HG02970 (cell line): ENCODE measurements around the gene TOP2A.
"Not testable (repeated sequence)": the region's sequence is repeated elsewhere in the genome, so short reads cannot be mapped to it uniquely, and the experiment has no call there.

ENCODE experiments used
- ATAC-seq: cut with Tn5 transposase; IDR thresholded peaks from one replicate; pipeline ENCODE4 v1.9.1; 2021; ENCODE audit warnings: mild to moderate bottlenecking, moderate library complexity, moderate number of reproducible peaks; ENCODE audit not compliant: unreplicated experiment, low FRiP score

TOP2A gene

GRCh38 chr17:40431231-40431602 is 13.5 kb upstream of the TOP2A start:
- ATAC-seq = no peak

- no peak for ATAC-seq
Measured at GRCh38 chr17:40430272-40431230, 12.9 kb upstream of the TOP2A start.

GRCh38 chr17:40427002-40427491 is 9.4 kb upstream of the TOP2A start:
- ATAC-seq = no peak

- no peak for ATAC-seq
Measured at GRCh38 chr17:40425741-40426140, 8.0 kb upstream of the TOP2A start.

GRCh38 chr17:40422990-40423633 is 5.4 kb upstream of the TOP2A start:
- ATAC-seq = no peak

DNA sequence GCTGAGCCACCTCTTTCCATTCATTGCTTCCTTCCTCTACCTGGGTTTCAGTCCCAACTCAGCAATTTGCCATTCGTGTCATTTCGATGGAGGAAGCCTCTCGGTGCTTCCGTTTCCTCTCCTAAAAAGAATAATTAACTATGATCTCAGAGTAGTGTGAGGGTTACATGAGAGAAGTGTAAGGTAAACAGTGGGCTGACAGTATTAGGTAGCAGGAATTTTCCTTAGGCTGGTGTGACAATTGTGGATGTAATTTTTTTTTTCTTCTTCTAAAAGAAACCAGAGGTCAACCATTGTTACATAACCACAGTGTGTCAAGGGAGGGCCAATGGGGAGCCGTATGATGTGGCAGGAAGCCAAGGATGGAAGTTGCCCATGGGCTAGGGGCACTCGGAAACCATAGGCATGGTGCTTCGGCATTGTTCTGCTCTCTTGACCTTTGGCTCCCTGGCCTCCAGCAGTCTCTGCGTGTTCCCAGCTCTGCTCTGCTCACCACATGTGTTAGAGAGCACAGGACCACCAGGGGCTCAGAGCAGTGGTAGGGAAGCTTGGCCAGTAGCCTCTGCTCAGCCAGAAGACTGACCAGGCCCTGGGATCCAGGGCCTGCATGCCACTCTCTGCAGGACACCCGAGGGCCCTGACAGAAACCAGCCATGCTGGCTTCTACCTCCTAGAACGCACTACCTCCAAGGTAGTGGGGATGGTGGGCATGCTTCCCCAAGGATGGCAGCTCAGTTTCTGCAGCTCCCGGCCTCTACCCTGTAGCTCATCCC is 2.0 kb upstream of the TOP2A start:
- ATAC-seq = no peak

GRCh38 chr17:40418428-40418706 is 671 bp upstream of the TOP2A start:
- ATAC-seq = no peak

DNA sequence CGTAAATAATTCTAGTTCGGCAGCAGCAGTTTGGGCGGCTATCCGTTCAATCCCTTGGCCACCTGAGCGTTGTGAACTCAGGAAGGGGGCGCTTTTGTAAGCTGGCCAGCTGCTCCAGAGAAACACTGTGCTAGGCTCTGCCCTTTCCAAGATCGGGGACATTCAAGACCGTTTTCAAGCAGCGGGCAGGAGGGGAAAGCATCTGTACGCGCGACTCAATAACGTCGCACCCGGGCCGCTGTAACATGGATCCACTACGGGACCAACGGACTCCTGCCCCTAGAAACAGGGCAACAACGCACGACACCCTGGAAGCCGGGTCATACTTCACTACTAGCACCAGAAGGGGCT is 463 bp downstream of the TOP2A start:
- ATAC-seq = peak; percentile 6

DNA sequence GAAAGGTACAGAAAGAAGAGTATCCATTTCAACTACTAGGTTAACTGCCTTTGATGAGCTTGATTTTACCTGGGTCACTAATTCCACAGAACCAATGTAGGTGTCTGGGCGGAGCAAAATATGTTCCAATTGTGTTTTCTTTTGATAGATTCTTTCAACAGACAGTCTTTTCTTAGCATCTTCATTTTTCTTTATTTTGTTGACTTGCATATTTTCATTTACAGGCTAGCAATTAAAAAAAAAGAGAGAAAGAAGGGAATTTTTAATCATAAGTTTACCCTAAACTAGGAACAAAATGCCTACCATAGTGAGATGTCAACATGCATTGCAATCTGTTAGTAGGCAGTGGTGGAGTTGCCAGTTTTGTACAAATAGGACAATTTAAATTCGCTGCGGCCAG is 1.0 kb downstream of the TOP2A start:
- no peak for ATAC-seq

- ATAC-seq = no peak
Measured at GRCh38 chr17:40415390-40415789, 2.3 kb downstream of the TOP2A start.

- ATAC-seq = not testable (repeated sequence)
Measured at GRCh38 chr17:40414312-40414711, 3.4 kb downstream of the TOP2A start.

DNA sequence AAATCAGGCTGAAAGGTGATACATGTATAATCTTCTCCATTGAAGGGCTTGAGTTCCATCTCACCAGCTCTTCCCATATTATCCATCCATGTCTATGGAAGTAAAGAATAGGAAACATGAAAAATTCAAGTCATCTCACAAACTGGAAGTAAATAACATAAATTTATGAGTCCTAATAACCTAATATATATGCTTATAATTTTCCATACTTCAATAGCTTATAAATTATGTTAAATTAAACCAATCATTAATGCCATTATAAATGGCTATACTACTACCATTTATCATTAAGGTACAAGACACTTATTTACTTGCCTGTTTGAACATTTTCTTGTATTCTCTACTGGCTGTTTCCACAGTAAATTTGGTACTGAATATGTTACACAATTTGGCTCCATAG is 4.8 kb downstream of the TOP2A start:
- no peak for ATAC-seq

DNA sequence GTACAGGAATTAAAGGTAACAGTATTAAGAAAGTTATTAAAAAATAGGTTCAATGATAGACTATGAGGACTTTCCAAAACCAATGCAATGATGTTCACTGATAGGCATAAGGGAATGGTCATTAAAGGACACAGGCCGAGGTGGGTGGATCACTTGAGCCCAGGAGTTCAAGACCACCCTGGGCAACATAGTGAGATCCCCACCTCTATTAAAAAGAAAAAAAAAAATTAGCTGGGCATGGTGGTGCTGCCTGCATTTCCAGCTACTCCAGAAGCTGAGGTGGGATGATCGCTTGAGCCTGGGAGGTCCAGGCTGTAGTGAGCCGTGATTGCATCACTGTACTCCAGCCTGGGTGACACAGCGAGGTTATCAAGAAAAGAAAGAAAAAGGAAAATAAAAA is 5.9 kb downstream of the TOP2A start:
- ATAC-seq = no peak

GRCh38 chr17:40410082-40410481 is 7.6 kb downstream of the TOP2A start:
- ATAC-seq = no peak

DNA sequence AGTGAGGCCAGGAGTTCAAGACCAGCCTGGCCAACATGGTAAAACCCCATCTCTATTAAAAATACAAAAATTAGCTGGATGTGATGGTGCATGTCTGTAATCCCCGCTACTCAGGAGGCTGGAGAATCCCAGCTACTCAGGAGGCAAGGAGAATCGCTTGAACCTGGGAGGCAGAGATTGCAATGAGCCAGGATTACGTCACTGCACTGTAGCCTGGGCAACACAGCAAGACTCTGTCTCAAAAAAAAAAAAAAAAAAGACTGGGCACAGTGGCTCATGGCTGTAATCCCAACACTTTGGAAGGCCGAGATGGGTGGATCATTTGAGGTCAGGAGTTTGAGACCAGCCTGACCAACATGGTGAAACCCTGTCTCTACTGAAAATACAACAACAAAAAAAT is 8.2 kb downstream of the TOP2A start:
- ATAC-seq = not testable (repeated sequence)

DNA sequence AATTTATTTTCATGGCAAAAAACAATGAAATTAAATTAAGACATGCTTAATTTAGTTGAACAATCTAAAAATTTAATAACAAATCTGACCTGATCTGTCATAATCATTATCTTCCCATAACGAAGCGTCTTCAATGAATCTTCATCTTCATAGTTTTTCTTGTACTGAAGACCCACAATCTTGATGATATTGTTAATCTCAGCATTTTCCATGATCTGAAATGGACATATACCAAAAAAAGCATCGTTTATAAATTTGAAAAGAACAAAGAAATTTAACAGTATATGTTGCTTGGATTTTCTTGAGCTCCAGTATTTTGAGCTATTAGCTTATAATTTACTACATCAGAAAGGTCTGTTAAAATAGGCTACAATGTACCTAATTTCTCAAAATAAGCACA is 10.2 kb downstream of the TOP2A start:
- no peak for ATAC-seq

DNA sequence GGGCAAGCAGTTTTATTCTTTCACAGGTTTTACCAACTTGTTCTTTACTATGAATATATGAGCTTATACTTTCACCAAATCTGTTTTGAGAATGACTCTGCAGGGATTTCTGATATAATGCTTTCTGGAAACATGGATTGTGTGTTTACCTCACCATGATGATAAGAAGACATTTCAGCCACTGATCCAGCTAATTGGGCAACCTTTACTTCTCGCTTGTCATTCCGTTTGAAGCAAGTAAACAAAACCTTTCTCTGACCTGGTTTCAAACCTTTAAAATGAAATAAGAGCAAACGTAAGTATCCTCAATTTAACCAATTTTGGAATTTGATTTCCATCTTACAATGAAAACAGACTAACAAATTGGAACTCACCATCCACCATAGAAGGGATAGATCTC is 13.7 kb downstream of the TOP2A start:
- ATAC-seq = no peak

DNA sequence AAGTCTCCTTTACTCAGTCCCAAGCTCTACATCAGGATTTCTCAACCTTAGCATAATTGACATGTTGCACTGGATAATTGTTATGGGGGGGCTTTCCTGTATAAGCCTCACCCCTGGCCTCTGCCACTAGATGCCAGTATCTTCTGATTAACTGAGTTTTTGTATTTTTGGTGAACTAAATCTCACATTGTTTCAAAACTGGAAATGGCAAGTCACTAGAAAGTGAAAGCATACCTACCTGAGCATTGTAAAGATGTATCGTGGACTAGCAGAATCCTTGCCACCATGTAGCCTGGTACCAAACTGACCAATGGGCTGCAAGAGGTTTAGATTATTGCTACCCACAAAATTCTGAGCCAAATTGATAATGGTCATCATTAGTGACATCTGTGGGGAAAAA is 15.0 kb downstream of the TOP2A start:
- no peak for ATAC-seq

DNA sequence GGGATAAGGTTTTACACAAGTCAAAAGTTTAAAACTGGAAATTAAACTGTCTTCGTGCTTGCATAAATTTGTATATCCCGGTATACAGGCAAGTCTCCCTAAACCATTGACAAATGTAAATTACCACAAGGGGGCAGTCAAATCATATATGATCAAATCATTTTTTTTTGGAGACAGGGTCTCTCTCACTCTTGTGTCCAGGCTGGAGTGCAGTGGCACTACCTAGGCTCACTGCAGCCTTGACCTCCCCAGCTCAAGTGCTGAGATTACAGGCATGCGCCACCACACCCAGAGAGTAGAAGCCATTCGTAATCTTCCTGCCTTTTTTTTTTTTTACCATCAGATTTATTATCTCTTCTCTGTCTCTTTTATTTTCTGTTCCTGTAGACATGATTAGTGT is 18.5 kb downstream of the TOP2A start:
- no peak for ATAC-seq

- ATAC-seq = not testable (repeated sequence)
Measured at GRCh38 chr17:40386555-40386954, 31.1 kb downstream of the TOP2A start.

DNA sequence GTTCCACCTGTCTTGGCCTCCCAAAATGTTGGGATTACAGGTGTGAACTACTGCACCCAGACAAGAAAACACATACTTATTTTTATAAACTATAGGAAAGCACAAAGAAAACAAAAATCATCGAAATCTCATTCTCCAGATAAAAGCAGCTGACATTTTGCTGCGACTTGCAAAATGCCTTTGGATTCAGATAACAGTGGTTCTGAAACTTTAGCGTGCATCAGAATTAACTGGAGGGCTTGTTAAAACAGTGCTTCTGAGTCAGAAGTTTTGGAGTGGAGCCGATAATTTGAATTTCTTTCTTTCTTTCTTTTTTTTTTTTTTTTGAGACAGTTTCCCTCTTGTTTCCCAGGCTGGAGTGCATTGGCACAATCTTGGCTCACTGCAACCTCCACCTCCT is 35.4 kb downstream of the TOP2A start:
- no peak for ATAC-seq
